Left ventricle myocardium superior (tissue), 1 donor: ENCODE results near the gene AKAP17A. TPM values are rescaled to one million over a fixed set of nuclear protein-coding genes. Genes with fewer than 3 reads are reported as not detected.

Experiments
- ATAC-seq: fragments of 200-7000 bp; cut with Tn5 transposase; one replicate; pipeline ENCODE4 v1.9.1; 2020; ENCODE audit warnings: mild to moderate bottlenecking, moderate library complexity
- DNase-seq: peaks from one replicate; pipeline ENCODE4 v3.0.0-alpha.2; 2020
- intact Hi-C: fragments of 100-400 bp; cut with micrococcal nuclease; formaldehyde crosslinking; loops from one replicate; pipeline ENCODE4 v1.11.0; 2022
- total RNA-seq: library from RNA; stranded (reverse); fragmentation: NEBNext Ultra II Directional; extraction: Animal tissue kit (Norgen Biotek cat#: 25700); gene quantifications from one replicate; pipeline ENCODE4 v1.2.1, GENCODE V29; 2021
- donor health status: DM: no; HTN: yes; CAD: no; lungs with severe emphysema.

AKAP17A gene
- total RNA-seq, 1 donor from 2014 or later: 16.8 TPM

DNA sequence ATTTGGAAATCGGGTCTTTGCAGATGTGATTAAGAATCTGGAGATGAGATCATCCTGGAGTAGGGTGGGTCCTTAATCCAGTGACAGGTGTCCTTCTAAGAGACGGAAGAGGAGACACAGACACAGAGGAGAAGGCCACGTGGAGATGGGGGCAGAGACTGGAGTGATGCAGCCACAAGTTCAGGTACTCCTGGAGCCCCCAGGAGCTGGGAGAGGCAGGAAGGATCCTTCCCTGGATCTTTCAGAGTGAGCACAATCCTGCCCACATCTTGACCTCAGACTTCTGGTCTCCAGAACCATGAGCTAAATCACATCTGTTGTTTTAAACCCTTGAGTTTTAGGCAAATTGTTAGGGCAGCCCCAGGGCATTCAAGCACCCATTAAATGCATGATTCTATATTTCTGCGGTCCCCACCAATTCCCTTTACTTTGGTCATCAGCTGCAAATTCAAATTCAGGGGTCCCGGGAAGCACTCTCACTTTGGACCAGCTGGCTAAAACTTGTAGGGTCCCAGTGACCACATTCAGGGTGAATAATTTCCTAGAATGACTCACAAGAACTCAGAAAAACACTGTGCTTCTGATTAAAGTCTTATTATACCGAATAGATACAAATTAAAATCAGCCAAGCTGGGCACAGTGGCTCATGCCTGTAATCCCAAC, 12.8 kb upstream of the AKAP17A start:
- no peak for ATAC-seq
- DNase-seq: no peak
- intact Hi-C loops: no loop called here

GRCh38 chrX:1581132-1581531, 10.3 kb upstream of the AKAP17A start:
- ATAC-seq (peak; percentile 46), DNase-seq (no peak)
- intact Hi-C loops: no loop called here

DNA sequence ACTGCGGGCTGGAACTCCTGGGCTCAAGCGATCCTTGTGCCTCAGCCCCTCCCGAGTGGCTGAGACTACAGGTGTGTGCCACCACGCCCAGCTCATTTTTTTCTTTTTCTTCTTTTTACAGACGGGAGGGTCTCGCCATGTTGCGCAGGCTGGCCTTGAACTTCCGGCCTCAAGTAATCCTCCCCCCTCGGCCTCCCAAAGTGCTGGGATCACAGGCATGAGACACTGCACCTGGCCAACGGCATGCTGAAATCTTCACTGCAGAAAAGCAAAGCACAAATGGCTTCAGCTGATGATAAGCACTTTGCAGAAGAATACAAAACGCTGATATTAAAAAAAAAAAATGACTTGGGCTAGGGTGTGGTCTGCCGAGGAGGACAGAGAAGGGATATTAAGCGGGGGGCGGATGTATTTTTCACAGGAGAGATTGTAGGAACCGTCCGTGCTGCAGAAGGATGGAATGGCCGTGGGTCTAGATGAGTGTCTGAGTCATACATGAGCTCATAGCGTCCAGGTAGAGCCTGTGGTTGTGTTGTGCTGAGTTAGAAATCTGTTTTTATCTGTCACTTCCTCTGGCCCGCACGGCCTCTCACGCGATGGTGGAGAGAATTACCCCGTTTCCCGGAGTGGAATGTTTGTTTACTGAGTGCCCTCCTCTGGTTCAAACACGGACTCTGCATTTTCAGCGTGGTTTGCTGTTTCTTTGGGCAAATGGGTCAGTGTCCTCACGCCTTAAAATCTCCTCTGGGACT, 8.5 kb upstream of the AKAP17A start:
- DNase-seq (no peak), ATAC-seq (no peak)
- intact Hi-C loops: no loop called here

DNA sequence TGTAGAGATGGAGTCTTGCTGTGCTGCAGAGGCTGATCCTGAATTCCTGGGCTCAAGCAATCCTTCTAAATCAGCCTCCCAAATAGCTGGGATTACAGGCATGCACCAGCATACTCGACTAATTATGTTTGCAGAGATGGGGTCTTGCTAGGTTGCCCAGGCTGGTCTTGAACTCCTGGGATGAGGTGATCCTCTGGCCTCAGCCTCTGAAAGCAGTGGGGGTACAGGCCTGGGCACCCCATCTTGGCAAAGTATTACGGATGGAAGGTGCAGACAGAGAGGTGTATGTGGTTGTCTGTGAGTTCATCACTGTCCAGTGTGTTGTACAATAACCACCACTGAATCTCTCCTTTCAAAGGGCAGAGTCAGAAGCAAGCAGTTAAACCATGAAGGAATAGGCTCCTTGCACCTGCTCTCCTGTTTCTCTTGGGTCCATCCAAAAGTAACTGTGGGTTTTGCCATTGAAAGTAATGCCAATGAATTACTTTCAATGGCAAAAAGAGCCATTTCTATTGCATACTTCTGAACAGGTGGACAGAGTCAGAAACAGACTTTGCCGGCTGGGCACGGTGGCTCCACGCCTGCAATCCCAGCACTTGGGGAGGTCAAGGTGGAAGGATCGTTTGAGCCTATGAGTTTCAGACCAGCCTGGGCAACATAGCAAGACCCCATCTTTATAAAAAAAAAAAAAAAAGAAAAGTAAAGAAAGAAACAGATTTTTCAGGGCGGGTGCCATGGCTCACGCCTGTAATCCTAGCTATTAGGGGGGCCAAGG, 7.0 kb upstream of the AKAP17A start:
- ATAC-seq (no peak), DNase-seq (no peak)
- intact Hi-C loops: no loop called here

- ATAC-seq: no peak
- intact Hi-C loops: no loop called here
- no peak for DNase-seq
Measured at GRCh38 chrX:1587161-1587560, 4.2 kb upstream of the AKAP17A start.

GRCh38 chrX:1589356-1590130, 1.9 kb upstream of the AKAP17A start:
- ATAC-seq: no peak
- intact Hi-C loops: no loop called here

GRCh38 chrX:1591863-1592469, 562 bp downstream of the AKAP17A start:
- DNase-seq (no peak), ATAC-seq (peak; percentile 18)
- intact Hi-C loops: no loop called here

More at GRCh38 chrX:1589356-1590130, 1.9 kb upstream of the AKAP17A start:
- no peak for DNase-seq

DNA sequence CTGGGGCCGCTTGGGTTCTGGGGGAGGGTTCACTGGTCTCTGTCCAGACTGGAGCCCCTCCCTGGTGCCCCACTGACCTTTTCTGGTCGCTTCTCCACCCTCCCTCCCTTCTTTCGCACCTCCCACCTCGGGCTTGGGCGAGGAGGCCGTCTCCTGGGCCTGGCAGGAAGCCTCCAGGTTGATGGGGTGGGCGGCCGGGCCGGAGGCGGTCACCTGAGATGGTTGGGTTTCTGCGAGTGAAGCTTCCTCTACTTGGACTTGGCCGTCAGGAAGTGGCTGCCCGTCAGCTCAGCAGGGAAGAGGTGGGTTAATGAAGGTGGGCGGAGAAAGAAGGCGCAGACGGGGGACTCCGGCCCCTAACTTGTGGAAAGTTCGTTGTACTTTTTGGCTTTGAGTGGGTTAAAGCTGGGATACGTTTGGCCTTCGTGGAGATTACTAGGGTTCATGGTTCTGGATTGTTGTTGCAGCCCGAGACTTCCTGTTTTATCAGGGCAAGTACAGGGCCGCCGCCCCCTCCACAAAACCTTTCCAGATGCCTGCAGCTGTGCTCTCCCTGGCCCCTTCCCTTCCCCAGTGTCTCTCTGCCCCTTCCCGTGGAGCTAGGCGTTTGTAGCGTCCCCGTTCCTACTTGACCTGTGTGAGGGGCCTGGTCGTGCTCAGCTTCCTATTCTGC, 1.2 kb downstream of the AKAP17A start:
- no peak for DNase-seq
- ATAC-seq: peak; percentile 8
- intact Hi-C loops: no loop called here

DNA sequence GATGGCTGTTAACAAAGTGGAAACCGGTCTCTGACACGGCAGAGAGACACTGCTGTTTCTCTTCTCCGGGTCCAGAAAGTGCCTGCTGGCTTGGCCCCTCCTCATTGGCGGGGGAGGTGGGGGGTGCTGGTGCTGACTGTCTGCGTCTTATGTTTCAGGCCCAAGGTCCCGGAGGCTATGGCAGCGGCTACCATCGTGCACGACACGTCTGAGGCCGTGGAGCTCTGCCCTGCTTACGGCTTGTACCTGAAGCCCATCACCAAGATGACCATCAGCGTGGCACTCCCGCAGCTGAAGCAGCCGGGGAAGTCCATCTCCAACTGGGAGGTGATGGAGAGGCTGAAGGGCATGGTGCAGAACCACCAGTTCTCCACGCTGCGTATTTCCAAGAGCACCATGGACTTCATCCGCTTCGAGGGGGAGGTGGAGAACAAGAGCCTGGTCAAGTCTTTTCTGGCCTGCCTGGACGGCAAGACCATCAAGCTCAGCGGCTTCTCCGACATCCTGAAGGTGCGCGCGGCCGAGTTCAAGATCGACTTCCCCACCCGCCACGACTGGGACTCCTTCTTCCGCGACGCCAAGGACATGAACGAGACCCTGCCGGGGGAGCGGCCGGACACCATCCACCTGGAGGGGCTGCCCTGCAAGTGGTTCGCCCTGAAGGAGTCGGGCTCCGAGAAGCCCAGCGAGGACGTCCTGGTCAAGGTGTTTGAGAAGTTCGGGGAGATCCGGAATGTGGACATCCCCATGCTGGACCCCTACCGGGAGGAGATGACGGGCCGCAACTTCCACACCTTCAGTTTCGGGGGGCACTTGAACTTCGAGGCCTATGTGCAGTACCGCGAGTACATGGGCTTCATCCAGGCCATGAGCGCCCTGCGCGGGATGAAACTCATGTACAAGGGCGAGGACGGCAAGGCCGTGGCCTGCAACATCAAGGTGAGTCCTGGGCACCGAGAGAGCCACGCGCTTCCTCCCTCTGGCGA, 2.2 kb downstream of the AKAP17A start:
- ATAC-seq (no peak), DNase-seq (no peak)
- intact Hi-C loops: no loop called here

GRCh38 chrX:1595711-1596060, 4.3 kb downstream of the AKAP17A start:
- ATAC-seq (no peak), DNase-seq (no peak)
- intact Hi-C loops: no loop called here

DNA sequence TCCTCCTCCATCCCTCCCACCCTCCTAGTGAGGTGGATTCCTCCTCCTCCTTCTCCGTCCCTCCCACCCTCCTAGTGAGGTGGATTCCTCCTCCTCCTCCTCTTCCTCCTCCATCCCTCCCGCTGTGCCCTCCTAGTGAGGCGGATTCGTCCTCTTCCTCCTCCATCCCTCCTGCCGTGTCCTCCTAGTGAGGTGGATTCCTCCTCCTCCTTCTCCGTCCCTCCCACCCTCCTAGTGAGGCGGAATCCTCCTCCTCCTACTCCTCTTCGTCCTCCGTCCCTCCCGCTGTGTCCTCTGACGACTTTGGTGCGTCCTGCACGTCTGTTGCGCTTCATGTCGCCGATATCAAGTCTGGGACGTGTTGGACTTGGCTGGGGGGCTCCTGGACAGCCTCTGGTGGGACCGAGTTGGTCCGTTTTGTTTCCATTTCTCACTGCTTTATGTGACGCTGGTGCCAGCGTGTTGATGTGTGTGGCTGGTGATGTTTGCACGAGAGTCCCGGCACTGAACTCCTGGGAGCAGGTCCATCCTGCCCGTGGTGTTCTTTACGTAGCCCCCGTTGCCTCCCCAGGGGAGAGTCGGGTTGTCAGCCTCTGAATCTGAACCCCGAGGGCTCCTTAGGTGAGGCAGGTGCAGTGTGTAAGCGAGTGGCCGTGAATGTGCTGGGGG, 5.4 kb downstream of the AKAP17A start:
- intact Hi-C loops: no loop called here
- DNase-seq (no peak), ATAC-seq (no peak)

GRCh38 chrX:1597345-1598020, 6.1 kb downstream of the AKAP17A start:
- intact Hi-C loops: no loop called here
- DNase-seq (no peak), ATAC-seq (no peak)

- DNase-seq (no peak), ATAC-seq (no peak)
- intact Hi-C loops: no loop called here
Measured at GRCh38 chrX:1598021-1598875, 6.8 kb downstream of the AKAP17A start.

DNA sequence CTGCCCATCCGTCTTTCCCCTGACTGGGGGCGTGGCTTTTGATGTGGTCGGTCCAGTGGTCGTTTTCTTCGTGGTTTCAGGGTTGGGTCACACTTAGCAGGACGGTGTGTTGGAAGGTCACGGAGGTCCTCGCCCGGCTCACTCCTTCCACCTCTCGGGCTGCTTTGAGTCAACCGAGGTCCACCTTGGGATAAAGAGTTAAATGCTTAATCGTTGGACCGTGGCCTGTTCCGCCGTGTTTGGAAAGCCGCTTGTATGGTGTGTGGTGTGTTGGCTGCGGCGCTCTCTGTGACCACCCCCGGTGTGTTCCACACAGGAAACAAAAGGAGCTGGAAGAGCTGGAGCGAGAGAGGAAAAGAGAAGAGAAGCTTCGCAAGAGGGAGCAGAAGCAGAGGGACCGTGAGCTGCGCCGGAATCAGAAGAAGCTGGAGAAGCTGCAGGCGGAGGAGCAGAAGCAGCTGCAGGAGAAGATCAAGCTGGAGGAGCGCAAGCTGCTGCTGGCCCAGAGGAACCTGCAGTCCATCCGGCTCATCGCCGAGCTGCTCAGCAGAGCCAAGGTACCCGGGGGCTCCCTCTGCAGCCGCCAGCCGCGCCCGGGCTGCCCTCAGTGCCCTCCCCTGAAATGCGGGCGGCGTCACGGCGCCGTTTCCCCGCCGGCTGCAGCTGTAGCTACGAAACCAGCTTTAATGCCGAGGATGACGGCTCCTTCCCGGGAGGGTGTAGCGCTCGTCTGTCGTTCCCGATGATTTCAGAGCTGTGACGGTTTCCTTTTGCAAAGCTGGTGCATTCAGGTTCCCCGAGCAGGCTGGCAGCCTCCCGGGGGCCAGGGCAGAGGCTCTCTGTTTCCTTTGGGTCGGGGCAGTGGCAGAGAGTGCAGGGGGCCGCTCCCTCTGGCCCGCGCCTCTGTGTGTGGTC, 7.7 kb downstream of the AKAP17A start:
- intact Hi-C loops: no loop called here
- no peak for ATAC-seq
- peak; percentile 22 for DNase-seq
